ENCODE results near the gene CD40LG.

DNA sequence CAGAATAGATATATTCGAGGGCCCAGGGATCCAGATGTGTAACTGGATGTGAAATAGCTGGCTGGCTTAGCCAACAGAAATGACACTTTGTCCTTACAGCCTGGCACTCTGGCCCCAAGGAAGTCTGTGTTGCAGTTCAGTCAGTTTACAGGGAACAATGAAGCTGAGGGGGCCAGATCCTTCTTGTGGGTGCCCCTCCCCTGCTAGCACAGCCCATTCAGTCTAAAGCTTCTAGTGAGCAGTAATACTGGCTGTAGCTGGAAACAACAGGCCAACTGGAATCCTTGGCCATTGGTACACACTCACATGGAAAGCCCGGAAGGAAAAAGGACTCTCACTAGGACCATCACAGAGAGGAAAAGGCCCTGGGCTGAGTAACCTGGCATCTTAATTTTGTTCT, 22.7 kb upstream of the CD40LG start:
- no peak for TF ChIP-seq EZH2phosphoT487 (IDR thresholded peaks at IDR 0.05; ENCODE audit: low read depth, severe bottlenecking, unreplicated experiment)
- TF ChIP-seq CTCF (IDR thresholded peaks at IDR 0.05; ENCODE audit: poor library complexity) = no peak
- TF ChIP-seq EZH2 (IDR thresholded peaks at IDR 0.05; ENCODE audit: borderline replicate concordance) = no peak
